SU-DHL-6 (cell line): ENCODE results near the gene IGFL4.

Experiments
- CTCF ChIP-seq: fragments of 200-600 bp; sonication (generic); IDR thresholded peaks from one replicate; pipeline ENCODE4 v1.5.1; 2017; ENCODE audit warnings: antibody characterized with exemption, mild to moderate bottlenecking, low read length, moderate library complexity; ENCODE audit not compliant: insufficient read depth, poor library complexity, severe bottlenecking
- EZH2phosphoT487 ChIP-seq: fragments of 200-600 bp; sonication (generic), shearing (Covaris generic); conservative IDR thresholded peaks from 2 replicates; pipeline ENCODE4 v1.6.1; 2018; ENCODE audit warnings: mild to moderate bottlenecking, antibody characterized with exemption, low read length, moderate library complexity, mixed read lengths

DNA sequence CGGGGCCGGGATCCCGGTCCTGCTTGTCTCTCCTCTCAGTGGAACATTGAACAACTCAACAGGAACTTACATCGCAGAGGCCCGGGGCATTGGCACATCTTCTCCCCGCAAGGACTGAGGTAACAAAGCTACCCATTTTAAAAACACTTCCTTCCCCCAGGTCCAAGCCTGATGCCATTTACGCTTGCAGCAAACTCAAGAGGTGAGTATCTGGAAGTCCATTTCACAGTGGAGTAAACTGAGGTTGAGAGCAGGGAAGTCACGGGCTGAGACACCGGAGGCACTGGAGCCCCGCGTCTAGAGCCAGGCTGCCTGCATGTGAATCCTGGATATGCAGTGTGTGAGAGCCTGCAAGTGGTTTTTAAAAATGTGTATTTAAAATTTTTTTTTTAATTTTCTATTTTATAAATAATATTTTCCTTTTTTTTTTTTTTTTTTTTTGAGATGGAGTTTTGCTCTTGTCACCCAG lies 17.5 kb downstream of the IGFL4 start:
- TF ChIP-seq CTCF (no peak), EZH2phosphoT487 (no peak)
